GM19397 (cell line): ENCODE measurements around the gene C1orf226.

Experiments
- ATAC-seq: cut with Tn5 transposase; IDR thresholded peaks from one replicate; pipeline ENCODE4 v1.9.1; 2021; ENCODE audit warnings: mild to moderate bottlenecking, moderate library complexity; ENCODE audit not compliant: unreplicated experiment

C1orf226 gene

DNA sequence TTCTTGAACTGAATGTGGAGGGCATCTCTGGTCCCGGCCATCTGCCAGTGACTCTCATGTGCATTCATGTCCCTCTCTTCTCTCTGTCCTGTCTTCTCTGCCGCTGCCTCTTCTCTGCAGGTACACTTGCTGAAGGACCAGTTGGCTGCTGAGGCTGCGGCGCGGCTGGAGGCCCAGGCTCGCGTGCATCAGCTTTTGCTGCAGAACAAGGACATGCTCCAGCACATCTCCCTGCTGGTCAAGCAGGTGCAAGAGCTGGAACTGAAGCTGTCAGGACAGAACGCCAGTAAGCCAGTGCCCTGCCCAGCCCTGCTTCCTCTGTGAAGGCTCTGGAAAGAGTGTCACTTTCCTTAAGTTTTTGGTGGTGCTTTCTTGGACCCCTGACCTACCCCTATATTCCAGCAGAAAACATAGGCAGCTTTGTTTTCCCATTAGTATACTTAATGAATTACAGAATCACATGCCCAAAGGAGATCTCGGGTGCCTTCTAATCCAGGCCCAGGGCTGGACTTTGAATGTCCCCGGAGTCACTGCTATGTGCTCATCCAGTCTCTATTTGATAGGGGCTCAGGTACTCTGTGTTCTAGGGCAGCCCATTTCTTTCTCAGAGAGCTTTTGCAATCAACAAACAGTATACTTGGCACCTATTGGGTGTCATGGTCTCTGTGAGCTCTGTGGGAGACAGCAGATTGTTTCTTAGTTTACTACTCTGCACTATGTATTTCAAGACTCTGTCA is 16.1 kb upstream of the C1orf226 start:
- ATAC-seq = no peak

DNA sequence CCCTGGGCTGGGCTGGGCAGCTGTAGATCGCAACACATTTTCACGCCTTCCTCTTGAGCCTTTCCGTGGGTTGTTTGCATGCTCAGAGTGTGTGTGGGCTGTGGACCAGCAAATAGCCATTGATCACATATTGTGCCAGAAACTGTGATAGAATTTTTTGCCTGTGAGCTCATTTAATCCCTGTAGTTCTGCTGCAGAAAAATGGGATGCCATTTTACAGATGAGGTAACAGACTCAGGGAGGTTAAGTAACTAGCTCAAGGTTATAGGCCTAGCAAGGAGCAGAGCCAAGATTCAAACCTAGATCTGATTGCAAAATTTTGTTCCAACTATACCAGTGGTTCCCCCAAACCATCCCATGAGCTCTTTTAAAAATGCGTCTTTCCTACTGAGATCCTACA is 15.4 kb upstream of the C1orf226 start:
- no peak for ATAC-seq

DNA sequence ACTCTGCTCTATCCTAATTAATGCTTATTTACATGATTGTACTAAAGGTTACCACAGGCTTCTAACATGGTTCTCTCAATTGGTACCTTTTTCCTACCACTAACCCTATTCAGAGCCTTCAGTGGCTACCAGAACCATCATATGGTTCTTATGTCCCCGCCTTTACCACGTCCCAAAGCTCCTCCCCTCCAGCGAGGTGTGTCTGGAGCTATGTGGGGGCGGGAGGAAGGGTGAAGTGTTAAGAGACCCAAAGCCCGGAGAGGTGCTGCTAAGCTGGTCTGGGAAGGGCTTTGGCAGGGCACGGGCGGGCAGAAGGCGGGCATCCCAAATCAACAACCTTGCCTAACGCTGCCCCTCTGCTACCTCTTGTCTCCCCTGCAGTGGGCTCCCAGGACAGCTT is 14.9 kb upstream of the C1orf226 start:
- no peak for ATAC-seq

DNA sequence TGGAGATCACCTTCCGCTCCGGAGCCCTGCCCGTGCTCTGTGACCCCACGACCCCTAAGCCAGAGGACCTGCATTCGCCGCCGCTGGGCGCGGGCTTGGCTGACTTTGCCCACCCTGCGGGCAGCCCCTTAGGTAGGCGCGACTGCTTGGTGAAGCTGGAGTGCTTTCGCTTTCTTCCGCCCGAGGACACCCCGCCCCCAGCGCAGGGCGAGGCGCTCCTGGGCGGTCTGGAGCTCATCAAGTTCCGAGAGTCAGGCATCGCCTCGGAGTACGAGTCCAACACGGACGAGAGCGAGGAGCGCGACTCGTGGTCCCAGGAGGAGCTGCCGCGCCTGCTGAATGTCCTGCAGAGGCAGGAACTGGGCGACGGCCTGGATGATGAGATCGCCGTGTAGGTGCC is 14.5 kb upstream of the C1orf226 start:
- no peak for ATAC-seq

DNA sequence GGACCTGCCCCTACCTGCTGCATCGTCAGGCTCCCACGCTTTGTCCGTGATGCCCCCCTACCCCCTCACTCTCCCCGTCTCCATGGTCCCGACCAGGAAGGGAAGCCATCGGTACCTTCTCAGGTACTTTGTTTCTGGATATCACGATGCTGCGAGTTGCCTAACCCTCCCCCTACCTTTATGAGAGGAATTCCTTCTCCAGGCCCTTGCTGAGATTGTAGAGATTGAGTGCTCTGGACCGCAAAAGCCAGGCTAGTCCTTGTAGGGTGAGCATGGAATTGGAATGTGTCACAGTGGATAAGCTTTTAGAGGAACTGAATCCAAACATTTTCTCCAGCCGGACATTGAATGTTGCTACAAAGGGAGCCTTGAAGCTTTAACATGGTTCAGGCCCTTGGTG is 13.8 kb upstream of the C1orf226 start:
- no peak for ATAC-seq

DNA sequence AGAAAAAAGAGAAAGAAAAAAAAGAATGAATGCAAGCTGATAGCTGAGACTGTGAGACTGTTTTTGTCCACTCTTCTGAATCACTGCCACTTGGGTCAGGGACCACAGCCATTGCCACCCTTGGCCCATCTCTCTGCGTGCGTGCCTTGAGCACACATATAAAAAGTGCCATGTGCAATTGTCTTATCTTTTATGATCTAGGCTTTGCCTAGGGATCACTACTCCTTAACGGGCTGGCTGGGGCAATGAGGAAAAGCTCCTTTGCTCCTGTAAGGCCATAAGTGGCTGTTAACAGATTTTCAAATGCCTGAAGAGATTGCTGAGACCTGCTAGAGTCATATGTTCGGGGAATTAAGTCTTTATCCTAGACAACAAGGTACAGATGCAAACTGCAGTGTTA is 13.1 kb upstream of the C1orf226 start:
- ATAC-seq = no peak

DNA sequence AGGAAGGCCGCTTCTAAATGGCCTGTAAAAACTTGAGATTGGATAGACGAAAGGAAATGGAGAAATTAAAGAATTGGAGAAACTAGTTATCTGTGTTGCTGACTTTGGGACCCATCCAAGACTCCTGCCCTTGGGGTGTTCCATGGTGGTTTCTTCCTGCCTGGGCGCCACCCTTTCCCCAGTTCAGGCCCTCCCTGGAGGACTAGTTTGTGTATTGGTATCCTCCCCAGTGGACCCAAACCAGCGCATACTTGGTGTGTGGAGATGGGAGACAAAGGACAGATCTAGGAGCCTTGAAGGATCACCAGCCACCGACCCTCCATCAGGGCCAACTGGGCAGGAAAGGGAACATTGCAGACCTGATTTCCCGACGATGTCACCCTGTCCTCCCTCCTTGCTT is 12.0 kb upstream of the C1orf226 start:
- no peak for ATAC-seq

DNA sequence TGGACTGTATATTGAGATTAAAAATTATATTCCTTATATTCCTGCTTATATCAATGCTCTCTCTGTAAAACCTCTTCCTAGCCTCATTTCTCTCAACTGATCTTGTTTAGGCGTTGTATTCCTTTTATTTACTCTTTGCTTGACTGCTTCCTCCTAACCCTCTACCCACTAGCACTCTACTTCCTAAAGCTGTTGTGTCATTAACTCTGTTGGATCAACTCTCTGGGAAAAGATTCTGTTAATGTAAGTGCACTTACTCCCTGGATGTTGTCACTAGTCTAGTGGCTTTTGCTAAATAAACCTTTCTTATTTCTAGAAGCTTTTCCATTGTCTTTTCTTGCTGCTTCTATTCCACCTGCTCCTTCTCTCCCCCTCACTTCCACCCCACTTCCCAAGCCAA is 11.4 kb upstream of the C1orf226 start:
- ATAC-seq = no peak

DNA sequence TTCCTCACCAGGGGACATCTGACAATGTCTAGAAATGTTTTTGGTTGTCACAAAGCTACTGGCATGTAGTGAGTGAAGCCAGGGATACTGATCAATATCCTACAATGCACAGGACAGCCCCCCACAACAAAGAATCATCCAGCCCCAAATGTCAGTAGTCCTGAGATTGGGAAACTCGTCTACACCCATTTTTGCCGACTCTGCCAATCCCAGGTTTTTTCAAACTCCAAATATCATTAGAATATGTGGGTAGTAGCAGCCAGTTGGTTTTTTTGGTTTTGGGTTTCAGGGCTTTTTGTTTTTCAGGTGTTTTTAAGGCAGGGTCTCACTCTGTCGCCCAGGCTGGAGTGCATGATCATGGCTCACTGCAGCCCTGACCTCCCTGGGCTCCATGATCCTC is 10.8 kb upstream of the C1orf226 start:
- no peak for ATAC-seq

DNA sequence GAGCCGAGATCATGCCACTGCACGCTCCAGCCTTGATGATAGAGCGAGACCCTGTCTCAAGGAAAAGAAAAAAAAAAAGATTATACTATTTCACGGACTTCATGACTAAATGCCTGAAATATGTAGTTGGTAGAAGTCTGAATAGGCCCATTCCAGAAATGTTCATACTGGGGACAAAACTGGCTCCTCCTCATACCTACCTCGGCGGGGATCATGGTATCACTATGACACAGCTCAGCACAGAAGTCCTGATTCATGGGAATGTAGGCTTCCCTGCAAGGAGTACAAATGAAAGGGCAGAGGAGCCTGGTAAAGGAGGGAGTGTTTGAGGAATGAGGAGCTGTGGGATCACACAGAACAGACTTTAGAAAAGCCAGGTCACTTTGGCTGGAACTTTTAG is 9.9 kb upstream of the C1orf226 start:
- no peak for ATAC-seq

DNA sequence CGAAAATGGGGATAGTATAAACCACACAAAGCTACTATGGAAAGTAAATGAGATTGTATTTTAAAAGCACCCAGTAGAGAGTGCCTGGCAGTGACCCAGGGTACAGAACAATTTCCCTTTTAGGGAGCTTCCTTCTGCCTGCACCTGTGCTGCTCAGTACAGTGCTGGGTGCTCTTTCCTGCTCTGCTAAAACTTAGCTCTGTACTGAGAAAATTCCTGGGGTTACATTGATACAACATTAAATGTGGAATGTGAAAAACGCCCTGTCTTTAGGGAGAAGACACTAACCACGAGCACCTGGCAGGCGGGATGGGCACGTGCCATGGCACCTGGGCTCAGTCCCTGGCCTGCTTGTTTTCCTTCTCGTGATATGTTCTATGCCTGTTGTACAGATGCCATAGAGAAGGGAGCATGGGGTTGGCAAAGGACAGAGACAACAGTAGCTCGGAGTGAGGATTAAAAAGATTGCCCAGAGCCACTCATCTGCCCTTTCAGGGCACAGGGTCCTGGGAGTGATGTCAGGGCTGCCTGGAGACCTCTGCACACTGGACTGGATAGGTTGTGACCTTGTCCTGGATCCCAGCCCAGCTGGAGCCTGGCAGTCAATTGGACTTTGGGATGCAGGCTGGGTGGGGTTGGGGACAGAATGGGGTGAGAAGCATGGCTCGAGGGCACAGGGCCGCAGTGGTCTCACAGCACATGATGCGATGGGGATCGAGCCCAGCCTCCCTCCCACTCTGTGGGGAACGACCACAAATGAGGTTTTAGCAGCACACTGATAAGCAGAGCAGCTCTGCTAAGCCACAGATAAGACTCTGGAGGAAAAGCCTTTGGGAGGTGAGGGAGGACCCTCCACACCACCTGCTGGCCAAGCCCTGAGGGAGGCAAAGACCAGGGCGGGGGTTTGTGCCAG is 9.1 kb upstream of the C1orf226 start:
- ATAC-seq = no peak

DNA sequence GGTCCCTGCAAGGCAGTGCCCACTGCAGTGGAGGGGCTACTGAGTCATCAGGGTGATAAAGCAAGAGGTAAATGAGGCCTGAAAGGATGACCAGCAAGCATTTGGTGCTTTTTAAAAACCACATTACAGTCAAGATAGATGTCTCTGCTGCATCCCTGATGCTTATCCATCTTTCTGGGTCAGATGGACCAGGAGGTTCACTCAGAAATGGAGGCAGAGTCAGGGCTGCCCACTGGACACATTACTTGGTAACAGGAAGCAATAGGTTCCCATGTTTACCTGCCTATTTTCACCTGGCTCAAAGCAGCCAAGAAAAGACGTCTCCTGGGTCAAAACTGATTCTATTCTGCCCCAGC is 8.5 kb upstream of the C1orf226 start:
- ATAC-seq = no peak

DNA sequence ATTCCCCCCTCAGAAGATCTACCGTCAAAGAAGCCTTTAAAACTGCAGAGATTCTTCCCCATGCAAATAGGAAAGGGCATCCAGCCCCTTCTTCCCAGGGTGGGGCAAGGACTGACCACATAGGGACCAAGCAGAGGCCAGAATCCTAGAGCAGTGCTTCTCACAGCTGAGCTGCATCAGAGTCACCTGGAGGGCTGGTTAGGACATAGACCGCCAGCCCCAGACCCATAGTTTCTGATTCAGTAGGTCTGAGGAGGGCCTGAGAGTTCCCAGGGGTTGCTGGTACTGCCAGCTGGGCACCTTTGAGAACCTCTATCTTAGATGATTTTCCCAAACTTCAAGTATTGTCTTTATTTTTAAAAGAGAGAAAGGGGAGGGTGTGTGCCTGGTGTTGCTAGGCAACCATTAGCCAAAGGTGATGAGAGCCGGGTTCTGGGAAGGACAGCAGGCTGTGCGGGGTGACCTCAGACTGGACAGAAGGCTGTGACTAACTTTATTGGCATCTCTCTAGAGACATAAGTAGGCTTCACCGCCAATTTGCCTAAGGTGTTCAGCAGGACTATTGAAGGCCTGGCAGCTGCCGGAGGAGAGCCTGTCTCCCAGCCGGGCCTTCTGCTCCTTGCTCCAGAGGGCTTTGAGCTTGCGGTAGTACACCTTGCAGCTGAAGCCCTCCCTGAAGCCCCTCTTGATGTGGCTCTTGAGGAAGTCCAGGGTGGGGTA is 7.8 kb upstream of the C1orf226 start:
- ATAC-seq = no peak

DNA sequence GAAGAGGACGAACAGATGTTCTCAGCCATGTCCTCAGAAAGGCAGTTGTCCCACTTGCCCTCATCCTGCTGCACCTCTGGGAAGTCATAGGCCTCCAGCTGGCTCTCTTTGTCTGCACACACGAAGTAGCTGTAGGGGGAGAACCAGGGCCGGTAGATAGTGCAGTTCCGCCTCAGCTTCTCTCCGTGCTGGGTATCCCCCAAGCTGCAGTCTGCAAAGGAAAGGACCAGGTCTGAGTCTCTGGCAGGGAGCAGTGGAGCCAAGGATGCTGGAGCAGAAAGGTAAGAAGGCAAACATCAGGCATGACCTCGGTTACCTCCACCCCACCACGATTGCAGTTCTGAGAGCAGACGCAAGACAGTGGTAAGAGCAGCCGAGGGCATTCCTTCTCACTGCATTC is 7.1 kb upstream of the C1orf226 start:
- no peak for ATAC-seq

DNA sequence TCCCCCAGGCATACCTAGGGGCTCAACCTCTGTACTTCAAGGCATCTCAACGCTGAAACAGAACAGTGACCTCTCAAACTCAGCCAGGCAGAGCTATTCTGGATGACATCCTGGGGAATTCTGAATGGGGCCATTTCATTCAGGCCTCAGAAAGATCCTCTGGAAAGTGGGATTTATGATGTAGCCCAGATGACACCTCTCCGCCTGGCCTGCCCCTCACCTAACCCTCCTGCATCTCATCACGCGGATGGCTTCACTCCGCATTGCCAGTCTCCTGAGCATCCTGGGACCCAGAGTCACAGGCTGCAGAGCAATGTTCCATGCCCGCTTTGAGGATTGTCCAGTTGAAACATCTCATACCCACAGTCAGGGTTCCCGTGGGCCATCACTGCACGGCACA is 6.1 kb upstream of the C1orf226 start:
- no peak for ATAC-seq

DNA sequence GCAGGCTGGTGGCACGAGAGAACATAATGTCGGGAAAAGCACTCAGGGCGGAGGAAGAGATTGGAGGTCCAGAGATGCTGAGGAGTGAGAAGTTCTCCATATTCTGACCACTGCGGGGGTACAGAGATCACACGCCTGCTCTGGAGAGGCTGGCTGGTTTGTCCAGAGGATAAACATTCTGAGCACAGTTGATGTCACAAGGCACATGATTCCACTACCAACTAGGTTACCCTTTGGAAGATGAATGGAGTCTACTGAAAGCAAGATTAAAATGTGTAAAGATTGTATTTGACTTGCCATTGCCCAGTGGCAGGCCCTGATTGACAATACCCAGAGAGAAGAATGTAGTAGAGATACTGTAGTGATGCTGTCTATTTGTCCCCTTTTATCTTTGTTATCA is 4.8 kb upstream of the C1orf226 start, which contains the start of gene SPATA46:
Gene SPATA46, minus strand, starts transcription at position 164 of the 400 bp plus-strand sequence. Its CDS starts 64 bp downstream, at position 100.
- no peak for ATAC-seq

DNA sequence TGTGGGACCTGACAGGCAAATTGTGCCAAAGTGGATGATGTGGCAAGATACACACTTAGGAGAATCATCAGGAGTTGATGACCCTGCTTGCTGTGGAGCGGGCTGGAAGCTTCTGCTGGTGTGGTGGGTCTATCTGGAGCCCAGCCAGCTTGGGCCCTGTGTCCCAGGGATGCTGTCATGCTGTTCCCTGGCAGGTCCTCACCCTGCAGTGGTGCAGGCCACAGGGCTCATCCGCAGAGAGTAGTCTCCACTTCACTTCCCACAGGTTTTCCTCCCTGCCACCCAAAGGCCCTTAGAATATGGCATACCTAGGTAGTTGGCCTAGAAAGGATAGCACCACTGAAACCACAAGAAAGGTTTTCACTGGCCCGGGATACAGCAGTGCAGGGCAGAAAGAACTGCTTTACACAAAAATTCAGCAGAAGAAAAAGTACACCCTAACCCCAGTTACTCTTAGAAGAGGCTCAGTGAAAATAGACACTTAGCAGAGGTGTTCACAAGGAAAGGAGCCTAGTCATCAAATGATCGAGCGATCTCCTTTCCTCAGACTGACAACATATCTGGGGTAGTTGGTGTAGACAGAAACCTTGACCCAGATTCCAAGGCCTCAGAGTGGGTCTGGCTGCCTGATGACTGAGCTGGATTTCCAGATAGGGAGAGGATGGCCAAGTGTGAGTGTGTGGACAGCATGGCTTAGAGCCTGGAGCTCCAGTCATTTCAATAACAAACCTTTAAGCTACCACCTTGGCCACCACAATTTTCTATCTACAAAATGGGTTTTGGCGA is 1.3 kb upstream of the C1orf226 start:
- no peak for ATAC-seq

DNA sequence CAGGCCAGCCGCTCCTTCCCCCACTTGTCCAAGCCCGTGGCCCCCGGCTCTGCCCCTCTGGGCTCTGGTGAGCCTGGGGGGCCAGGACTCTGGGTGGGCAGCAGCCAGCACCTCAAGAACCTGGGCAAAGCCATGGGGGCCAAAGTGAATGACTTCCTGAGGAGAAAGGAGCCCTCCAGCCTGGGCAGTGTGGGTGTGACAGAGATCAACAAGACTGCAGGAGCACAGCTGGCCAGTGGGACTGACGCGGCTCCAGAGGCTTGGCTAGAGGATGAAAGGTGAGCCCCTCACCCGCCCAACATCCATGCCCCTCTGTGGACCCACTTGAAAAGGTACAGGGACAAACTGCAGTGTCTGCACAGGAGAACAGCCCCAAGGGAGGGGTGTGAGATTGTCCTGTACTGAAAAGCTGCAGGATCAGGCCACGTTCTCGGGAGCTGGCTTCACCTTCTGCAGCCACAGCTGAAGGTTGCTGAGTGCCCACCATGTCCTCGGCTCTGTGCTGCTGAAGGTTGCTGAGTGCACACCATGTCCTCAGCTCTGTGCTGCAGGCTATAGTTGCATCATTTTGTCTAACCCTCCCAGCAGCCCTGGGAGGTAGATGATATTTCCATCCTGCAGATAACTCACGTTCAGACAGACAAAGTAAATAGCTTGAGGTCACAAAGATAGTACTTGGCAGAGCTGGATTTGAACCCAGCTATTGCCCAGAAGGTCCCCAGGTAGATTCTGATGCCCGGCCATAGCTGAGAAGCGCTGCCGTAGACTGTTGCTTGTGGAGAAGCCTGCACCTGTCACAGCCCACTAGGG is 618 bp downstream of the C1orf226 start:
- ATAC-seq = no peak

DNA sequence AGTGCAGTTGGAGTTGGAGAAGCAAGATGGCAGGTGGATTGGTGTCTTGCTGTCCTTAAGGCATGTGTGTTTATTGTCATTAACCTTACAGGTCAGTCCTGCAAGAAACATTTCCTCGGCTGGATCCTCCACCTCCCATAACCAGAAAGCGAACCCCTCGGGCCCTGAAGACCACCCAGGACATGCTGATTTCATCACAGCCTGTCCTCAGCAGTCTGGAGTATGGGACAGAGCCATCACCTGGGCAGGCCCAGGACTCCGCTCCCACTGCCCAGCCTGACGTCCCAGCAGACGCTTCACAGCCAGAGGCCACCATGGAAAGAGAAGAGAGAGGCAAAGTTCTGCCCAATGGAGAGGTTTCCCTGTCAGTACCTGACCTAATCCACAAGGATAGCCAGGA is 1.6 kb downstream of the C1orf226 start:
- ATAC-seq = no peak

DNA sequence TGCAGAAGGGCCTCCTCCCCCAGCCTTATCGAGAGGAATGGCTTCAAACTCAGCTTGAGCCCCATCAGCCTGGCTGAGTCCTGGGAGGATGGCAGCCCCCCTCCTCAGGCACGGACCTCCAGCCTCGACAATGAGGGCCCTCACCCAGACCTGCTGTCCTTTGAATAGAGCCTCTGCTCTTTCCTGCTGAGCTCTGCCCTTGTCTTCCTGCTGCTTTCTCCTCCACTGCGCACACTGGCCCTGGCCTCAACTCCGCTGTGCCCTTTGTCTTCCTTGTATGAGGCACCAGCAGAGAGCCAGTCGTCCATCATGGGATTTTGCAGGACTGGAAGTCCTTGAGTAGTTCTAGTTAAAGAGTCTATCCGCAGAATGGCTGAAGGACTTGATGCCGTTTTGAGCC is 2.0 kb downstream of the C1orf226 start:
- ATAC-seq = no peak
